Activated naive CD8-positive, alpha-beta T cell treated with anti-CD3 and anti-CD28 coated beads for 36 hours (primary cell): ENCODE results near the gene DLGAP1. TPM values are rescaled to one million over a fixed set of nuclear protein-coding genes. Genes with fewer than 3 reads are reported as not detected.

Experiments used
- DNase-seq: peaks from one replicate; pipeline ENCODE4 v3.0.0; 2021
- H3K27ac Mint-ChIP-seq: one replicate; pipeline ENCODE4 v1.8.0; 2022; ENCODE audit warnings: mild to moderate bottlenecking, moderate library complexity, mixed read lengths
- H3K27me3 Mint-ChIP-seq: one replicate; pipeline ENCODE4 v1.8.0; 2022; ENCODE audit warnings: mild to moderate bottlenecking, mixed read lengths
- H3K36me3 Mint-ChIP-seq: one replicate; pipeline ENCODE4 v1.8.0; 2021; ENCODE audit warnings: mild to moderate bottlenecking, mixed read lengths
- H3K4me1 Mint-ChIP-seq: one replicate; pipeline ENCODE4 v1.8.0; 2021; ENCODE audit warnings: mixed read lengths
- H3K4me3 Mint-ChIP-seq: one replicate; pipeline ENCODE4 v1.8.0; 2022; ENCODE audit warnings: mild to moderate bottlenecking, moderate library complexity, mixed read lengths
- H3K9me3 Mint-ChIP-seq: one replicate; pipeline ENCODE4 v1.8.0; 2022; ENCODE audit warnings: mixed read lengths
- total RNA-seq, 2 experiments: library from RNA; stranded (reverse); gene quantifications; one replicate each; pipeline ENCODE4 v1.2.3, GENCODE V29; 2021

The DLGAP1 gene
- total RNA-seq, 2 experiments from 2014 or later, result not detected

- H3K36me3 Mint-ChIP-seq, result no peaks in the 10 kb centered on the region
- H3K4me1 Mint-ChIP-seq, result no peaks in the 10 kb centered on the region
- no peaks in the 10 kb centered on the region for H3K27me3 Mint-ChIP-seq
- no peak overlapping the region for H3K4me3 Mint-ChIP-seq
- no peak overlapping the region for H3K27ac Mint-ChIP-seq
- H3K9me3 Mint-ChIP-seq, result peaks cover 1% of the 10 kb centered on the region
- DNase-seq, result no peak
Observed at GRCh38 chr18:4211111-4211837, 243.8 kb downstream of the DLGAP1 start.

GRCh38 chr18:4208366-4208765 lies 246.7 kb downstream of the DLGAP1 start:
- Mint-ChIP-seq H3K4me1 (no peaks in the 10 kb centered on the region), H3K27ac (no peak overlapping the region), H3K4me3 (no peak overlapping the region), H3K9me3 (peaks cover 3% of the 10 kb centered on the region), H3K36me3 (no peaks in the 10 kb centered on the region), H3K27me3 (no peaks in the 10 kb centered on the region)
- no peak for DNase-seq

GRCh38 chr18:4207383-4207985 lies 247.6 kb downstream of the DLGAP1 start:
- Mint-ChIP-seq H3K27me3 (no peaks in the 10 kb centered on the region), H3K36me3 (no peaks in the 10 kb centered on the region), H3K27ac (no peak overlapping the region), H3K4me1 (no peaks in the 10 kb centered on the region), H3K4me3 (no peak overlapping the region), H3K9me3 (peaks cover 3% of the 10 kb centered on the region)
- DNase-seq, result no peak

- Mint-ChIP-seq H3K27ac (no peak overlapping the region), H3K4me3 (no peak overlapping the region), H3K27me3 (no peaks in the 10 kb centered on the region), H3K4me1 (no peaks in the 10 kb centered on the region), H3K9me3 (peaks cover 2% of the 10 kb centered on the region), H3K36me3 (no peaks in the 10 kb centered on the region)
- no peak for DNase-seq
Observed at GRCh38 chr18:4204438-4204720, 250.7 kb downstream of the DLGAP1 start.

- no peaks in the 10 kb centered on the region for H3K27me3 Mint-ChIP-seq
- no peaks in the 10 kb centered on the region for H3K36me3 Mint-ChIP-seq
- no peak for DNase-seq
- peaks cover 2% of the 10 kb centered on the region for H3K9me3 Mint-ChIP-seq
- no peaks in the 10 kb centered on the region for H3K4me1 Mint-ChIP-seq
- H3K27ac Mint-ChIP-seq, result no peak overlapping the region
- no peak overlapping the region for H3K4me3 Mint-ChIP-seq
Observed at GRCh38 chr18:4203568-4204437, 251.3 kb downstream of the DLGAP1 start.

- Mint-ChIP-seq H3K36me3 (no peaks in the 10 kb centered on the region), H3K9me3 (peaks cover 2% of the 10 kb centered on the region), H3K27ac (no peak overlapping the region), H3K4me1 (no peaks in the 10 kb centered on the region), H3K27me3 (no peaks in the 10 kb centered on the region), H3K4me3 (no peak overlapping the region)
- no peak for DNase-seq
Observed at GRCh38 chr18:4200399-4200798, 254.7 kb downstream of the DLGAP1 start.

- Mint-ChIP-seq H3K27me3 (no peaks in the 10 kb centered on the region), H3K4me1 (no peaks in the 10 kb centered on the region)
- DNase-seq, result no peak
Observed at GRCh38 chr18:4198956-4199355, 256.2 kb downstream of the DLGAP1 start.

GRCh38 chr18:4196351-4196750 lies 258.8 kb downstream of the DLGAP1 start:
- H3K27ac Mint-ChIP-seq, result no peak overlapping the region
- no peaks in the 10 kb centered on the region for H3K27me3 Mint-ChIP-seq
- DNase-seq, result no peak
- H3K9me3 Mint-ChIP-seq, result no peaks in the 10 kb centered on the region
- no peaks in the 10 kb centered on the region for H3K36me3 Mint-ChIP-seq
- no peak overlapping the region for H3K4me3 Mint-ChIP-seq
- no peaks in the 10 kb centered on the region for H3K4me1 Mint-ChIP-seq

More at GRCh38 chr18:4198956-4199355, 256.2 kb downstream of the DLGAP1 start:
- H3K27ac Mint-ChIP-seq, result no peak overlapping the region
- H3K36me3 Mint-ChIP-seq, result no peaks in the 10 kb centered on the region
- H3K4me3 Mint-ChIP-seq, result no peak overlapping the region
- peaks cover 2% of the 10 kb centered on the region for H3K9me3 Mint-ChIP-seq

- no peaks in the 10 kb centered on the region for H3K27me3 Mint-ChIP-seq
Observed at GRCh38 chr18:4193086-4193485, 262.0 kb downstream of the DLGAP1 start.

GRCh38 chr18:4181882-4182568 lies 273.1 kb downstream of the DLGAP1 start:
- Mint-ChIP-seq H3K4me1 (no peaks in the 10 kb centered on the region), H3K9me3 (no peaks in the 10 kb centered on the region), H3K36me3 (no peaks in the 10 kb centered on the region), H3K27me3 (no peaks in the 10 kb centered on the region), H3K4me3 (no peak overlapping the region), H3K27ac (no peak overlapping the region)
- no peak for DNase-seq

More at GRCh38 chr18:4193086-4193485, 262.0 kb downstream of the DLGAP1 start:
- no peaks in the 10 kb centered on the region for H3K4me1 Mint-ChIP-seq
- no peaks in the 10 kb centered on the region for H3K9me3 Mint-ChIP-seq
- no peak overlapping the region for H3K27ac Mint-ChIP-seq
- no peak overlapping the region for H3K4me3 Mint-ChIP-seq
- H3K36me3 Mint-ChIP-seq, result no peaks in the 10 kb centered on the region
- no peak for DNase-seq

- H3K4me3 Mint-ChIP-seq, result no peak overlapping the region
Observed at GRCh38 chr18:4181086-4181485, 274.0 kb downstream of the DLGAP1 start.

GRCh38 chr18:4172196-4173100 lies 282.7 kb downstream of the DLGAP1 start:
- H3K36me3 Mint-ChIP-seq, result no peaks in the 10 kb centered on the region
- no peak for DNase-seq
- H3K4me3 Mint-ChIP-seq, result no peak overlapping the region
- H3K4me1 Mint-ChIP-seq, result no peaks in the 10 kb centered on the region
- H3K27me3 Mint-ChIP-seq, result no peaks in the 10 kb centered on the region
- no peak overlapping the region for H3K27ac Mint-ChIP-seq
- H3K9me3 Mint-ChIP-seq, result peaks cover 5% of the 10 kb centered on the region

More at GRCh38 chr18:4181086-4181485, 274.0 kb downstream of the DLGAP1 start:
- Mint-ChIP-seq H3K9me3 (no peaks in the 10 kb centered on the region), H3K27me3 (no peaks in the 10 kb centered on the region), H3K4me1 (no peaks in the 10 kb centered on the region), H3K27ac (no peak overlapping the region), H3K36me3 (no peaks in the 10 kb centered on the region)
- no peak for DNase-seq

- no peaks in the 10 kb centered on the region for H3K4me1 Mint-ChIP-seq
- no peak overlapping the region for H3K27ac Mint-ChIP-seq
- no peak for DNase-seq
- peaks cover 3% of the 10 kb centered on the region for H3K9me3 Mint-ChIP-seq
- H3K27me3 Mint-ChIP-seq, result no peaks in the 10 kb centered on the region
- no peak overlapping the region for H3K4me3 Mint-ChIP-seq
- H3K36me3 Mint-ChIP-seq, result no peaks in the 10 kb centered on the region
Observed at GRCh38 chr18:4157352-4157751, 297.8 kb downstream of the DLGAP1 start.

- H3K27ac Mint-ChIP-seq, result no peak overlapping the region
- no peaks in the 10 kb centered on the region for H3K36me3 Mint-ChIP-seq
- no peak for DNase-seq
- no peaks in the 10 kb centered on the region for H3K4me1 Mint-ChIP-seq
- H3K27me3 Mint-ChIP-seq, result peaks cover 1% of the 10 kb centered on the region
- no peaks in the 10 kb centered on the region for H3K9me3 Mint-ChIP-seq
- no peak overlapping the region for H3K4me3 Mint-ChIP-seq
Observed at GRCh38 chr18:4146797-4147196, 308.3 kb downstream of the DLGAP1 start.
